Measurements from ENCODE around the gene MYO7B.
"Not testable (repeated sequence)": the region's sequence is repeated elsewhere in the genome, so short reads cannot be mapped to it uniquely, and the experiment has no call there.

MYO7B gene

DNA sequence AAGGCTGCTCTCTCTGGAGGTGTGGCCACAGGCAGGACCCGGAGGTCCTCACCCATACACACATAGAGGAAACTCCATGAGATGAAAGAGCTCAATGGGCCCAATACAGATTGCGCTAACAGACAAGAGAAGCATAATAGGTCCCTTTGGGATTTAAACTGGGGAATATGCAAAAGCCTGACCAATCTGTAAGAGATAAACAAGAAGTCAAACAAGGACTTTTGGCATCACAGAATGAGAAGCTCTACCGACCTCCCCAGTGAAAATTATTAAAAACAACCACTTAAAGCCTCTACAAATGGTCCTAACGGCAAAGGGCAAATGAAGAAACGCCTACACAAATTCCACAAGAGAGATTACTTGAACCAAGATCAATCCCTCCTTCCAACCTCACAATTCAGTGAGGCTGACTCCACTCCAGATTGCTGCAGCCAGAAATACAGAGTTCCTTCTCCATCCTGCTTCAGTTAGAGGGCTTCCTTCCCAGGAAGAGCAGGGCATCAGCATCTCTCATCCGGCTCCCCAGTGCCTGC lies 20.0 kb upstream of the MYO7B start:
- TF ChIP-seq, protein P1, sequence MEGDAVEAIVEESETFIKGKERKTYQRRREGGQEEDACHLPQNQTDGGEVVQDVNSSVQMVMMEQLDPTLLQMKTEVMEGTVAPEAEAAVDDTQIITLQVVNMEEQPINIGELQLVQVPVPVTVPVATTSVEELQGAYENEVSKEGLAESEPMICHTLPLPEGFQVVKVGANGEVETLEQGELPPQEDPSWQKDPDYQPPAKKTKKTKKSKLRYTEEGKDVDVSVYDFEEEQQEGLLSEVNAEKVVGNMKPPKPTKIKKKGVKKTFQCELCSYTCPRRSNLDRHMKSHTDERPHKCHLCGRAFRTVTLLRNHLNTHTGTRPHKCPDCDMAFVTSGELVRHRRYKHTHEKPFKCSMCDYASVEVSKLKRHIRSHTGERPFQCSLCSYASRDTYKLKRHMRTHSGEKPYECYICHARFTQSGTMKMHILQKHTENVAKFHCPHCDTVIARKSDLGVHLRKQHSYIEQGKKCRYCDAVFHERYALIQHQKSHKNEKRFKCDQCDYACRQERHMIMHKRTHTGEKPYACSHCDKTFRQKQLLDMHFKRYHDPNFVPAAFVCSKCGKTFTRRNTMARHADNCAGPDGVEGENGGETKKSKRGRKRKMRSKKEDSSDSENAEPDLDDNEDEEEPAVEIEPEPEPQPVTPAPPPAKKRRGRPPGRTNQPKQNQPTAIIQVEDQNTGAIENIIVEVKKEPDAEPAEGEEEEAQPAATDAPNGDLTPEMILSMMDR (IDR thresholded peaks at IDR 0.05; ENCODE audit: low read depth, low read length, missing control alignments), result no peak
- peaks cover 18% of the 10 kb centered on the region for H3K36me3 ChIP-seq (replicated peaks)
- no peak overlapping the region for H3K4me3 ChIP-seq (ENCODE audit: low read depth, low read length)
- H3K27me3 ChIP-seq (replicated peaks), result no peaks in the 10 kb centered on the region
- in situ Hi-C loops (cut with HindIII; ENCODE audit: low pct_ligation_motif_present, low sequenced_read_pairs), result no loop called here
- H3K27ac ChIP-seq, result peak overlapping the region; percentile 44
- DNase-seq, result no peak

DNA sequence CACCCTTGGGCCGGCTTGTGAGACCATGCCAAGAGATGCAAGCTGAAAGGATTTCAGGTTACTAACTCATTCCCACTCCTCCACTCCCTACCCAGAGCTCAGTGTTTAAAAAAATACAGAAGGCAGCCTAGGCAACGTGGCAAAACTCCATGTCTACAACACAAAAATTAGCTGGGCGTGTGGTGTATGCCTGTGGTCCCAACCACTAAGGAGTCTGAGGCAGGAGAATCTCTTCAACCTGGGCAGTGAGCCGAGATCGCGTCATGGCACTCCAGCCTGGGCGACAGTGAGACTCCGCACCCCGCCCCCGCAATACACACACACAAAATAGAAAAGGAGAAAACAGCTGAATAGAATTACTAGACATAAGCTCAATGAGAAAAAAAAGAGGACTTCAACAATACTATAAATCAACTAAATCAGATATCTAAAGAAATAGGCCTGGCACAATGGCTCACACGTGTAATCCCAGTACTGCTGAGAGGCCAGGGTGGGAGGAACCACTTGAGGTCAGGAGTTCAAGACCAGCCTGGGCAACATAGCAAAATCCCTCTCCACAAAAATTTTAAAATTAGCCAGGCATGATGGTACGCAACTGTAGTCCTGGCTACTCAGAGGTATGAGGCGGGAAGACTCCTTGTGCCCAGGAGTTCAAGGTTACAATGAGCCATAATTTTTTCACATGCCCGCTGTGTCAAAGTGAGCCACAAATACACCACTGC lies 19.3 kb upstream of the MYO7B start:
- DNase-seq, result peak; percentile 16
- in situ Hi-C loops (cut with HindIII; ENCODE audit: low pct_ligation_motif_present, low sequenced_read_pairs), result no loop called here
- Histone ChIP-seq H3K27ac (peak overlapping the region; percentile 44), H3K36me3 (replicated peaks) (peaks cover 21% of the 10 kb centered on the region), H3K4me3 (ENCODE audit: low read depth, low read length) (no peak overlapping the region), H3K27me3 (replicated peaks) (no peaks in the 10 kb centered on the region)
- TF ChIP-seq, protein P1 (IDR thresholded peaks at IDR 0.05; ENCODE audit: low read depth, low read length, missing control alignments), result no peak

DNA sequence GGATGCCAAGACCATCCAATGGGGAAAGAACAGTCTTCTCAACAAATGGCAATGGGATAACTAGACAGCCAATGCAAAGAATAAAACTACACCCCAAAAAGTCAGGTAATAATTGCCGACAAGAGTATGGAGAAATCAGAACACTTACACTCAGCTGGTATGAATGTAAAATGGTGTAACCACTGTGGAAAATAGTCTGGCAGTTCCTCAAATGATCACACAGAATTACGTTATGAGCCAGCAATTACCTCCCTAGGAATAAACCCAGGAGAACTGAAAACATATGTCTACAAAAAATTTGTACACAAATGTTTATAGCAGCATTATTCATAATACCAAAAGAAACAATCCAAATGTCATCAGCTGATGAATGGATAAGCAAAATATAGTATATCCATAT lies 18.0 kb upstream of the MYO7B start:
- in situ Hi-C loops (cut with HindIII; ENCODE audit: low pct_ligation_motif_present, low sequenced_read_pairs), result no loop called here
- Histone ChIP-seq H3K27ac (no peak overlapping the region), H3K4me3 (ENCODE audit: low read depth, low read length) (no peak overlapping the region), H3K27me3 (replicated peaks) (no peaks in the 10 kb centered on the region), H3K36me3 (replicated peaks) (peaks cover 27% of the 10 kb centered on the region)
- TF ChIP-seq, protein P1 (IDR thresholded peaks at IDR 0.05; ENCODE audit: low read depth, low read length, missing control alignments), result no peak
- no peak for DNase-seq

DNA sequence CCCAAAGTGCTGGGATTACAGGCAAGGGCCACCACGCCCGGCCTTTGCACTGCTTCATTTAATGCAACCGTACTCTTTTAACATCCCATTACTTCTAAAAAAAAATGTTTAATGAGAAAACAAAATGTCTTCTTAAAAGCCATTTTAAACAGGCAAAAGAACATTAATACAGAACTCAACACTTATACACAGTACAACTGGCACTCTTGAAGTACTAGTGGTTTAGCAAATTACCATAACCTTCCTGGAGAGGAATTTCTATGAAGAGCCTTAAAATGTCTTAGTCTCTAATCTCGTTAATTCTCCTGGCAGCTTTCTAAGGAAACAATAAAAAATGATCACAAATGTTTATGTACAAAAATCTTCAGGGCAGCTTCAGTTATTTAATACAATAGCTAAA lies 15.1 kb upstream of the MYO7B start:
- H3K27me3 ChIP-seq (replicated peaks), result no peaks in the 10 kb centered on the region
- no peak overlapping the region for H3K4me3 ChIP-seq (ENCODE audit: low read depth, low read length)
- in situ Hi-C loops (cut with HindIII; ENCODE audit: low pct_ligation_motif_present, low sequenced_read_pairs), result no loop called here
- H3K36me3 ChIP-seq (replicated peaks), result peaks cover 25% of the 10 kb centered on the region
- TF ChIP-seq, protein P1 (IDR thresholded peaks at IDR 0.05; ENCODE audit: low read depth, low read length, missing control alignments), result no peak
- H3K27ac ChIP-seq, result no peak overlapping the region
- DNase-seq, result no peak

DNA sequence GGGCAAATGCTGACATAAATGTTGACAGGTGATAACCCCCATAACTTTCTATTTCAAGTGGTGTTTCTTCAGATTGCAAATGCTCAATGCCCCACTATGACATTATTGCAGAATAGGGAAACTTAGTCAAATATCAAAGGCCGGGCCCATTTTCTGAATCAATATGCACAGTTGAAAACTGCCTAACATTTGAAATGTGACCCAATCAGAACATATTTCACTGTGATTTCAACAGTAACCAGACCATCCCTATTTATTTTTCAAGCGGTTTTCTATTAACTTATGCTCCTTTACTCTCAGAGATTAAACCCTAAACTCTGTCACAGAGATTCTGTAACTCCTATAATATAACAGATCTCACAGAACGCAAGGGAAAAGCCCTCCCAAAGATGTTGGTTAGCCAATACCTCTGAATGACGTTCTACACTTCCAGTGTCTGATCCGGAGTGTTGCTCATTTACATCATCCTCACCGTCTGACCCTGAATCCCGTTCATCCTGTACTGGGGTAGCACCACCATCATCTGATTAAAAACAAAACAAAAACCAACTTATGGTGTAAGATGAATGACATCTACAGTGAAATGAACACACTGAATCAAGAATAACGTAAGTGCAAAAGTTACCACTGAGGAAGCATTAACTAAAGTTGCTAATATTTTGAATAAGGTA lies 12.1 kb upstream of the MYO7B start:
- no peaks in the 10 kb centered on the region for H3K27me3 ChIP-seq (replicated peaks)
- no peak for DNase-seq
- H3K36me3 ChIP-seq (replicated peaks), result peaks cover 17% of the 10 kb centered on the region
- TF ChIP-seq, protein P1 (IDR thresholded peaks at IDR 0.05; ENCODE audit: low read depth, low read length, missing control alignments), result no peak
- no peak overlapping the region for H3K27ac ChIP-seq
- in situ Hi-C loops (cut with HindIII; ENCODE audit: low pct_ligation_motif_present, low sequenced_read_pairs), result no loop called here
- no peak overlapping the region for H3K4me3 ChIP-seq (ENCODE audit: low read depth, low read length)

DNA sequence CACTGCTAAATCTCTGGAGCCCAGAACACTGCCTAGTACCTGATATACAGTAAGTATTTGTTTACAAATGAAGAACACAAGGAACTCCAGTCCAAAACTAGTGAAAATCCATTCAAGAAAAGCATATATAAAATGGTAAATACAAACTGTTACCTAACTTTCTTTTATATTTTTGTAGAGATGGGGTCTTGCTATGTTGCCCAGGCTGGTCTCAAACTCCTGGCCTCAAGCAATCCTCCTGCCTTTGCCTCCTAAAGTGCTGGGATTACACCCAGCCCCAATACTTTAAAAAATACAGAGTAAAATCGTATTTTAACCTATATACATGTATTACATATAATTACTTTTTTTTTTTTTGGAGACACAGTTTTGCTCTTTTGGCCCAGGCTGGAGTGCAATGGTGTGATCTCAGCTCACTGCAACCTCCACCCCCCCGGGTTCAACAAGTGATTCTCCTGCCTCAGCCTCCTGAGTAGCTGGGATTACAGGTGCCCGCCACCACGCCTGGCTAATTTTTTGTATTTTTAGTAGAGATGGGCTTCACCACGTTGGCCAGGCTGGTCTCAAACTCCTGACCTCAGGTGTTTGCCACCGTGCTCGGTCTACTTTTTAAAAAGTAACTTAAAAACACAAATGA lies 11.2 kb upstream of the MYO7B start:
- H3K27ac ChIP-seq; DNase-seq; H3K27me3 ChIP-seq (replicated peaks); in situ Hi-C loops (cut with HindIII; ENCODE audit: low pct_ligation_motif_present, low sequenced_read_pairs); H3K4me3 ChIP-seq (ENCODE audit: low read depth, low read length): not testable (repeated sequence)
- H3K36me3 ChIP-seq (replicated peaks), result peaks cover 17% of the 10 kb centered on the region

All from brain microvascular endothelial cell (primary cell).